HCT116 (cell line): Measurements from ENCODE around the gene PPM1E.

Source experiments
- EZH2 ChIP-seq: fragments of 200-600 bp; sonication (generic); IDR thresholded peaks from 2 replicates; pipeline ENCODE4 v1.6.1; 2017; ENCODE audit warnings: antibody characterized with exemption, mixed run types
- POLR2A ChIP-seq: IDR thresholded peaks from 2 replicates; pipeline ENCODE4 v1.7.0; 2011; ENCODE audit warnings: borderline replicate concordance; ENCODE audit not compliant: insufficient read depth, insufficient read length; ENCODE audit errors: extremely low read depth
- TF ChIP-seq, protein P1 (sequence below): IDR thresholded peaks from 2 replicates; pipeline ENCODE4 v1.6.1; 2012; ENCODE audit warnings: low read depth
- TF ChIP-seq, protein P2 (sequence below), 3 experiments: fragments of 200-600 bp in 1 of 3; sonication (generic) in 1 of 3; IDR thresholded peaks in 2 of 3; conservative IDR thresholded peaks in 1 of 3; 2 replicates each; pipeline ENCODE4 v1.5.1; 2012 to 2017; ENCODE audit warnings: low read depth in 2 of 3, low read length in 2 of 3, antibody characterized with exemption in 1 of 3, borderline replicate concordance in 1 of 3, control low read depth in 1 of 3, mild to moderate bottlenecking in 1 of 3, mixed read lengths in 1 of 3, mixed run types in 1 of 3, moderate library complexity in 1 of 3; ENCODE audit not compliant: insufficient read depth in 1 of 3

DNA sequence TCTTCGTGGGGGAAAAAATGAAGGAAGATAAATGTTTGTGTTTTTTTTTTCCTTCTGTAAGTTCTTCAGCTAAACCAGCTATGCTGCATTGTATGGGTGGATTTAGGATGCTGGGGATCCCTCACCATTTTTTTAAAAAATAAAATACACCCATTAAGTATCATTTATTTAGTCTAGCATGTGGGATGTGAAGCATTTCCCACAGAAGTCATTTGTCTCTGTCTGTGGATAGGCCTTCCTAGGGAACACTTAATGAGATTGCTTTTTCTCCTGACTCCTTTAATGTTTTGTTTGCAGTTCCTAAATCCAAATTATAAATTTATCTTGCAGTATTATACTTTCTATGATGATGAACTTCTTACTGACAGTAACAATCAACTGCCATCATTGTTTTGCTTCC lies 146.7 kb downstream of the PPM1E start:
- TF ChIP-seq, protein P1, sequence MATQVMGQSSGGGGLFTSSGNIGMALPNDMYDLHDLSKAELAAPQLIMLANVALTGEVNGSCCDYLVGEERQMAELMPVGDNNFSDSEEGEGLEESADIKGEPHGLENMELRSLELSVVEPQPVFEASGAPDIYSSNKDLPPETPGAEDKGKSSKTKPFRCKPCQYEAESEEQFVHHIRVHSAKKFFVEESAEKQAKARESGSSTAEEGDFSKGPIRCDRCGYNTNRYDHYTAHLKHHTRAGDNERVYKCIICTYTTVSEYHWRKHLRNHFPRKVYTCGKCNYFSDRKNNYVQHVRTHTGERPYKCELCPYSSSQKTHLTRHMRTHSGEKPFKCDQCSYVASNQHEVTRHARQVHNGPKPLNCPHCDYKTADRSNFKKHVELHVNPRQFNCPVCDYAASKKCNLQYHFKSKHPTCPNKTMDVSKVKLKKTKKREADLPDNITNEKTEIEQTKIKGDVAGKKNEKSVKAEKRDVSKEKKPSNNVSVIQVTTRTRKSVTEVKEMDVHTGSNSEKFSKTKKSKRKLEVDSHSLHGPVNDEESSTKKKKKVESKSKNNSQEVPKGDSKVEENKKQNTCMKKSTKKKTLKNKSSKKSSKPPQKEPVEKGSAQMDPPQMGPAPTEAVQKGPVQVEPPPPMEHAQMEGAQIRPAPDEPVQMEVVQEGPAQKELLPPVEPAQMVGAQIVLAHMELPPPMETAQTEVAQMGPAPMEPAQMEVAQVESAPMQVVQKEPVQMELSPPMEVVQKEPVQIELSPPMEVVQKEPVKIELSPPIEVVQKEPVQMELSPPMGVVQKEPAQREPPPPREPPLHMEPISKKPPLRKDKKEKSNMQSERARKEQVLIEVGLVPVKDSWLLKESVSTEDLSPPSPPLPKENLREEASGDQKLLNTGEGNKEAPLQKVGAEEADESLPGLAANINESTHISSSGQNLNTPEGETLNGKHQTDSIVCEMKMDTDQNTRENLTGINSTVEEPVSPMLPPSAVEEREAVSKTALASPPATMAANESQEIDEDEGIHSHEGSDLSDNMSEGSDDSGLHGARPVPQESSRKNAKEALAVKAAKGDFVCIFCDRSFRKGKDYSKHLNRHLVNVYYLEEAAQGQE, result no peak
- TF ChIP-seq EZH2 (no peak), POLR2A (no peak)
- TF ChIP-seq, protein P2, sequence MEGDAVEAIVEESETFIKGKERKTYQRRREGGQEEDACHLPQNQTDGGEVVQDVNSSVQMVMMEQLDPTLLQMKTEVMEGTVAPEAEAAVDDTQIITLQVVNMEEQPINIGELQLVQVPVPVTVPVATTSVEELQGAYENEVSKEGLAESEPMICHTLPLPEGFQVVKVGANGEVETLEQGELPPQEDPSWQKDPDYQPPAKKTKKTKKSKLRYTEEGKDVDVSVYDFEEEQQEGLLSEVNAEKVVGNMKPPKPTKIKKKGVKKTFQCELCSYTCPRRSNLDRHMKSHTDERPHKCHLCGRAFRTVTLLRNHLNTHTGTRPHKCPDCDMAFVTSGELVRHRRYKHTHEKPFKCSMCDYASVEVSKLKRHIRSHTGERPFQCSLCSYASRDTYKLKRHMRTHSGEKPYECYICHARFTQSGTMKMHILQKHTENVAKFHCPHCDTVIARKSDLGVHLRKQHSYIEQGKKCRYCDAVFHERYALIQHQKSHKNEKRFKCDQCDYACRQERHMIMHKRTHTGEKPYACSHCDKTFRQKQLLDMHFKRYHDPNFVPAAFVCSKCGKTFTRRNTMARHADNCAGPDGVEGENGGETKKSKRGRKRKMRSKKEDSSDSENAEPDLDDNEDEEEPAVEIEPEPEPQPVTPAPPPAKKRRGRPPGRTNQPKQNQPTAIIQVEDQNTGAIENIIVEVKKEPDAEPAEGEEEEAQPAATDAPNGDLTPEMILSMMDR (IDR thresholded peaks at IDR 0.05 in 2 of 3, conservative IDR thresholded peaks at IDR 0.05 in 1 of 3; ENCODE audit: borderline replicate concordance in 1 of 3, insufficient read depth in 1 of 3, low read depth in 2 of 3, low read length in 2 of 3), result no peak
